NT2/D1 (cell line): Measurements from ENCODE around the gene CD93.

ENCODE experiments used
- DNase-seq: peaks from one replicate; pipeline ENCODE4 v3.0.0-alpha.2; 2011; ENCODE audit warnings: low read depth, low spot score
- H3K27me3 ChIP-seq: 2 replicates; pipeline ENCODE4 v1.6.0; 2011; ENCODE audit warnings: mild to moderate bottlenecking; ENCODE audit not compliant: insufficient read length, insufficient read depth
- H3K36me3 ChIP-seq: 2 replicates; pipeline ENCODE4 v1.6.1; 2011; ENCODE audit warnings: mild to moderate bottlenecking, low read length, mixed read lengths; ENCODE audit not compliant: insufficient read depth, insufficient read length
- H3K4me1 ChIP-seq: 2 replicates; pipeline ENCODE4 v1.5.1; 2011; ENCODE audit not compliant: insufficient read depth, insufficient read length
- H3K4me3 ChIP-seq: 2 replicates; pipeline ENCODE4 v1.5.1; 2011; ENCODE audit warnings: low read depth; ENCODE audit not compliant: insufficient read length
- H3K9ac ChIP-seq: 2 replicates; pipeline ENCODE4 v1.6.0; 2011; ENCODE audit warnings: low read depth; ENCODE audit not compliant: insufficient read length
- H3K9me3 ChIP-seq: 2 replicates; pipeline ENCODE4 v1.5.1; 2011; ENCODE audit warnings: mild to moderate bottlenecking, low read length; ENCODE audit not compliant: insufficient read depth
- SUZ12 ChIP-seq: IDR thresholded peaks from 2 replicates; pipeline ENCODE4 v1.6.1; 2011; ENCODE audit not compliant: insufficient read length, insufficient read depth; ENCODE audit errors: extremely low read depth
- YY1 ChIP-seq: IDR thresholded peaks from 2 replicates; pipeline ENCODE4 v1.6.1; 2011; ENCODE audit not compliant: insufficient read length, insufficient read depth
- ZNF274 ChIP-seq: IDR thresholded peaks from 2 replicates; pipeline ENCODE4 v1.6.1; 2011; ENCODE audit warnings: mild to moderate bottlenecking, low read depth, low read length

The CD93 gene

DNA sequence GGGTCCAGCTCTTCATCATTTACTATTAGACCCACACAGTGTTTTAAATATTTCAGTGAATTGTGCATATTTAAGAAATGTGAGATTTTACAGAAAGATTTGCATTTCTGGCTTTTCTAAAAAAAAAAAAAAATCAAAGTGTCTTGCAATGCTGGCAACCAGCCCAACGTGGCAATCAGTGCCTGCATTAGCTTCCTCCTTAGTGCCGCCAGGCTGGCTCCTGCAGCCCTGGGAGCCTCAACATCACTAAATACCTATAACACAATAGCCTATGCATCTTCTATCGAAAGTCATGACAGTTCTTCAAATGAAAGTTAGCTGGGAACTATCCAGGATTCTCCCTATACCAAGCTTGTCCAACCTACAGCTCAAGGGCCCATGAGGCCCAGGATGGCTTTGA lies 9.4 kb upstream of the CD93 start:
- Histone ChIP-seq H3K9me3 (no peaks in the 10 kb centered on the region), H3K36me3 (no peaks in the 10 kb centered on the region), H3K9ac (no peak overlapping the region), H3K4me1 (peaks cover 4% of the 10 kb centered on the region), H3K4me3 (no peak overlapping the region), H3K27me3 (no peaks in the 10 kb centered on the region)
- DNase-seq = no peak
- TF ChIP-seq ZNF274 (no peak), SUZ12 (no peak), YY1 (no peak)

GRCh38 chr20:23094927-23095326 lies 8.8 kb upstream of the CD93 start:
- H3K9me3 ChIP-seq = no peaks in the 10 kb centered on the region
- peaks cover 4% of the 10 kb centered on the region for H3K4me1 ChIP-seq
- no peaks in the 10 kb centered on the region for H3K27me3 ChIP-seq
- no peak for TF ChIP-seq YY1
- TF ChIP-seq ZNF274 = no peak
- TF ChIP-seq SUZ12 = no peak
- DNase-seq = no peak
- H3K4me3 ChIP-seq = no peak overlapping the region
- H3K36me3 ChIP-seq = no peaks in the 10 kb centered on the region
- H3K9ac ChIP-seq = no peak overlapping the region

- Histone ChIP-seq H3K4me1 (peaks cover 4% of the 10 kb centered on the region), H3K4me3 (no peak overlapping the region), H3K36me3 (no peaks in the 10 kb centered on the region), H3K9ac (no peak overlapping the region), H3K9me3 (no peaks in the 10 kb centered on the region), H3K27me3 (no peaks in the 10 kb centered on the region)
- no peak for TF ChIP-seq ZNF274
- no peak for TF ChIP-seq SUZ12
- TF ChIP-seq YY1 = no peak
- DNase-seq = no peak
Observed at GRCh38 chr20:23094213-23094896, 8.2 kb upstream of the CD93 start.

GRCh38 chr20:23093613-23094012 lies 7.5 kb upstream of the CD93 start:
- TF ChIP-seq SUZ12 (no peak), ZNF274 (no peak), YY1 (no peak)
- no peak overlapping the region for H3K9ac ChIP-seq
- H3K4me3 ChIP-seq = no peak overlapping the region
- H3K9me3 ChIP-seq = no peaks in the 10 kb centered on the region
- H3K4me1 ChIP-seq = peaks cover 4% of the 10 kb centered on the region
- DNase-seq = no peak
- H3K36me3 ChIP-seq = no peaks in the 10 kb centered on the region
- no peaks in the 10 kb centered on the region for H3K27me3 ChIP-seq

DNA sequence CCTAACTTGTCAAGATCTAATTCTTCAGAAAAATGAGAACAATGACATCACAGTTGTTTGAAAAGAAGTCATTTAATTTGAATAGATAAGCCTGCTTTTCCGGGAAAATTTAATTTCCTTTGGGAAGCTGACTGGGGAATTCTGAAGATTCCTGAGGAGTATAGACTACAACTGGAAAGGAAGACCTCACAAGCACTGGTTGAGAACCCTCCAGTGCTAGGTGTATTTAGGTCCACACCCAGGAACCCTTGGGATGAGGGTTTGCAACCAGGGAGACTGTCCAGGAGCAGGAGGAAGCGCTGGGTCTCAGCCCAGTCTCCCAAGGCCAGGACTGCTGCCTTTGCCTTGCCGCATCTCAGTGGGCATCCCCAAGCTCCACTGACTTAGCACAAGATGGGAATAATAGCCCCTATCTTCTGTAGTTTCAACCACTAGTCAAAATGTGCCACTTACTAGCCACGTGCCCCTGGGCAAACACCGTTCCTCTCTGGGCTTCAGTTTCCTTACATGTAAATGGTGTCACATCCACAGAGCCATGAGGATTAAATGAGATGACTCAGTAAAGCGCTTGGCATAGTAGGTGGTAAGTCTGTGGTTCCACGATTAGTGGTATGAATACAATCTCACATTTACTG lies 6.9 kb upstream of the CD93 start:
- Histone ChIP-seq H3K4me1 (peaks cover 4% of the 10 kb centered on the region), H3K9ac (no peak overlapping the region), H3K27me3 (no peaks in the 10 kb centered on the region), H3K36me3 (no peaks in the 10 kb centered on the region), H3K4me3 (no peak overlapping the region), H3K9me3 (no peaks in the 10 kb centered on the region)
- DNase-seq = no peak
- TF ChIP-seq ZNF274 = no peak
- TF ChIP-seq SUZ12 = no peak
- no peak for TF ChIP-seq YY1

- no peak overlapping the region for H3K4me3 ChIP-seq
- peaks cover 4% of the 10 kb centered on the region for H3K4me1 ChIP-seq
- H3K27me3 ChIP-seq = no peaks in the 10 kb centered on the region
- H3K9ac ChIP-seq = no peak overlapping the region
- no peak for DNase-seq
- H3K9me3 ChIP-seq = no peaks in the 10 kb centered on the region
- no peaks in the 10 kb centered on the region for H3K36me3 ChIP-seq
- TF ChIP-seq YY1 = no peak
- no peak for TF ChIP-seq ZNF274
- TF ChIP-seq SUZ12 = no peak
Observed at GRCh38 chr20:23092384-23092756, 6.2 kb upstream of the CD93 start.

- H3K4me1 ChIP-seq = peaks cover 4% of the 10 kb centered on the region
- TF ChIP-seq SUZ12 (no peak), ZNF274 (no peak), YY1 (no peak)
- H3K4me3 ChIP-seq = no peak overlapping the region
- no peaks in the 10 kb centered on the region for H3K9me3 ChIP-seq
- no peak overlapping the region for H3K9ac ChIP-seq
- no peaks in the 10 kb centered on the region for H3K27me3 ChIP-seq
- H3K36me3 ChIP-seq = no peaks in the 10 kb centered on the region
- DNase-seq = no peak
Observed at GRCh38 chr20:23091721-23092383, 5.7 kb upstream of the CD93 start.
